GM19452 (cell line): ENCODE measurements around the gene PXMP2.

Experiments
- ATAC-seq: cut with Tn5 transposase; IDR thresholded peaks from one replicate; pipeline ENCODE4 v1.9.1; 2021; ENCODE audit not compliant: unreplicated experiment

Gene PXMP2

GRCh38 chr12:132687211-132688164, at the start of gene PXMP2, which contains the start of gene POLE:
Gene PXMP2, plus strand, starts transcription at chr12:132687587. Its CDS starts 84 bp downstream, at chr12:132687671.
Gene POLE, minus strand, starts transcription at chr12:132687342. Its CDS starts 27 bp downstream, at chr12:132687315.
- peak; percentile 88 for ATAC-seq

- ATAC-seq: no peak
These were observed 49.6 kb upstream of the PXMP2 start for GRCh38 chr12:132637811-132638210.

- ATAC-seq: no peak
These were observed 48.6 kb upstream of the PXMP2 start for GRCh38 chr12:132638541-132639408.

GRCh38 chr12:132639956-132640520, 47.3 kb upstream of the PXMP2 start:
- no peak for ATAC-seq

- no peak for ATAC-seq
These were observed 46.5 kb upstream of the PXMP2 start for GRCh38 chr12:132640936-132641335.

- ATAC-seq: no peak
These were observed 45.4 kb upstream of the PXMP2 start for GRCh38 chr12:132641811-132642650.

- ATAC-seq: no peak
These were observed 44.2 kb upstream of the PXMP2 start for GRCh38 chr12:132642846-132643835.

GRCh38 chr12:132646850-132647249, 40.5 kb upstream of the PXMP2 start:
- no peak for ATAC-seq

- no peak for ATAC-seq
These were observed 39.5 kb upstream of the PXMP2 start for GRCh38 chr12:132647858-132648257.

GRCh38 chr12:132648616-132649225, 38.7 kb upstream of the PXMP2 start:
- no peak for ATAC-seq

GRCh38 chr12:132649226-132649945, 38.0 kb upstream of the PXMP2 start:
- ATAC-seq: no peak

- ATAC-seq: no peak
These were observed 35.8 kb upstream of the PXMP2 start for GRCh38 chr12:132651444-132652100.

GRCh38 chr12:132653567-132654290, 33.7 kb upstream of the PXMP2 start:
- ATAC-seq: no peak

GRCh38 chr12:132657004-132657727, 30.2 kb upstream of the PXMP2 start:
- ATAC-seq: no peak

GRCh38 chr12:132658149-132658894, 29.1 kb upstream of the PXMP2 start:
- no peak for ATAC-seq
